Activated T-cell treated with anti-CD3 and anti-CD28 coated beads for 48 hours (primary cell): ENCODE results near the gene METTL23.

Source experiments
- DNase-seq: peaks from one replicate; pipeline ENCODE4 v3.0.0-alpha.2; 2020; ENCODE audit warnings: low read depth

The METTL23 gene

GRCh38 chr17:76726776-76727718, at the start of gene METTL23:
Gene METTL23, plus strand, starts transcription at chr17:76726839. Its CDS starts 2,872 bp downstream, at chr17:76729711.
- DNase-seq, result peak; percentile 74

GRCh38 chr17:76677406-76677805, 49.2 kb upstream of the METTL23 start:
- DNase-seq, result no peak

GRCh38 chr17:76678330-76678729, 48.3 kb upstream of the METTL23 start:
- no peak for DNase-seq

GRCh38 chr17:76679239-76679638, 47.4 kb upstream of the METTL23 start:
- DNase-seq, result no peak

GRCh38 chr17:76681222-76682137, 45.2 kb upstream of the METTL23 start:
- peak; percentile 50 for DNase-seq

GRCh38 chr17:76682296-76682695, 44.3 kb upstream of the METTL23 start:
- DNase-seq, result no peak

GRCh38 chr17:76683011-76683755, 43.5 kb upstream of the METTL23 start:
- no peak for DNase-seq

- DNase-seq, result no peak
These were observed 42.5 kb upstream of the METTL23 start for GRCh38 chr17:76683921-76684745.

- no peak for DNase-seq
These were observed 41.9 kb upstream of the METTL23 start for GRCh38 chr17:76684756-76685155.

GRCh38 chr17:76685366-76685765, 41.3 kb upstream of the METTL23 start:
- DNase-seq, result no peak

GRCh38 chr17:76685846-76686245, 40.8 kb upstream of the METTL23 start:
- no peak for DNase-seq

GRCh38 chr17:76686538-76687297, 39.9 kb upstream of the METTL23 start:
- no peak for DNase-seq

- DNase-seq, result no peak
These were observed 39.1 kb upstream of the METTL23 start for GRCh38 chr17:76687298-76688164.

GRCh38 chr17:76688165-76688622, 38.4 kb upstream of the METTL23 start:
- no peak for DNase-seq

GRCh38 chr17:76689859-76690258, 36.8 kb upstream of the METTL23 start:
- no peak for DNase-seq

GRCh38 chr17:76690596-76691280, 35.9 kb upstream of the METTL23 start:
- no peak for DNase-seq

GRCh38 chr17:76691379-76692191, 35.1 kb upstream of the METTL23 start:
- no peak for DNase-seq
